ENCODE measurements around the gene FBXO44.

DNA sequence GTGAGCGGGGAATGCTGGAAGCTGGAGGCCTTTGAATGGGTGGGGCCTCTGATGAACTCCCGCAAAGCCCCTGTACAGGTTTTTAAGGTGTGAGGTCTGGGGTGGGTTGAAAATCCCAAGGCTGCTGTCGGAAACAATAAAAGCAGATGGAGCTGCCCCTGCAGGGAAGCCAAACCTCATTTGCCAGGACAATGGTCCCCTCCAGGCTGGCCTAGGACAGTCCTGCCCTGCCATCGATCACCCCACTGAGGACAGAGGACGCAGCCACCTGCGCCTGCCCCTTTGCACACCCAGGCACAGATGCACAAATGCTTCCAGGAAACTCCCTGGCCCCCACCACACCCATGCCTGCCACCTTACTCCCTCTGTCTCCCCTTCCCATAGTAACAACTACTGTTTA, 41.2 kb downstream of the FBXO44 start:
- no peak for TF ChIP-seq ZFX (IDR thresholded peaks at IDR 0.05)
- TF ChIP-seq, protein P1, sequence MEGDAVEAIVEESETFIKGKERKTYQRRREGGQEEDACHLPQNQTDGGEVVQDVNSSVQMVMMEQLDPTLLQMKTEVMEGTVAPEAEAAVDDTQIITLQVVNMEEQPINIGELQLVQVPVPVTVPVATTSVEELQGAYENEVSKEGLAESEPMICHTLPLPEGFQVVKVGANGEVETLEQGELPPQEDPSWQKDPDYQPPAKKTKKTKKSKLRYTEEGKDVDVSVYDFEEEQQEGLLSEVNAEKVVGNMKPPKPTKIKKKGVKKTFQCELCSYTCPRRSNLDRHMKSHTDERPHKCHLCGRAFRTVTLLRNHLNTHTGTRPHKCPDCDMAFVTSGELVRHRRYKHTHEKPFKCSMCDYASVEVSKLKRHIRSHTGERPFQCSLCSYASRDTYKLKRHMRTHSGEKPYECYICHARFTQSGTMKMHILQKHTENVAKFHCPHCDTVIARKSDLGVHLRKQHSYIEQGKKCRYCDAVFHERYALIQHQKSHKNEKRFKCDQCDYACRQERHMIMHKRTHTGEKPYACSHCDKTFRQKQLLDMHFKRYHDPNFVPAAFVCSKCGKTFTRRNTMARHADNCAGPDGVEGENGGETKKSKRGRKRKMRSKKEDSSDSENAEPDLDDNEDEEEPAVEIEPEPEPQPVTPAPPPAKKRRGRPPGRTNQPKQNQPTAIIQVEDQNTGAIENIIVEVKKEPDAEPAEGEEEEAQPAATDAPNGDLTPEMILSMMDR (conservative IDR thresholded peaks at IDR 0.05) = no peak

All from C4-2B (cell line).